ENCODE data around the gene BICC1.
"Not testable (repeated sequence)": the region's sequence is repeated elsewhere in the genome, so short reads cannot be mapped to it uniquely, and the experiment has no call there.

The BICC1 gene

DNA sequence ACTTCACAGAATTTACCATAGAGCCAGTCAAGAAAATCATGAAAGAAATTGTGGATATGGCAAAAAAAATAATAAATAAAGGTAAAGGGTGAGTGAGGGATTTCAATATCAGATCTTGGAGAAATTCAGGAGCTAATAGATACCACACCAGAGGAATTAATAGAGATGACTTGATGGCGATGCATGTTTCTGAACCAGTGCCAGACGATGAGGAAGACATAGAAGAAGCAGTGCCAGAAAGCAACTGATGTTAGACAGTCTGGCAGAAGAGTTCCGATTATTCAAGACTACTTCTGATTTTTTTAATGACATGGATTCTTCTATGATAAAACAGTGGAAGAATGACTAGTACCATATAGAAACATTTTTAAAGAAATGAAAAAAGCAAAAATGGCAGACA lies 314.7 kb downstream of the BICC1 start:
- DNase-seq (ENCODE audit: low read depth): no peak

DNA sequence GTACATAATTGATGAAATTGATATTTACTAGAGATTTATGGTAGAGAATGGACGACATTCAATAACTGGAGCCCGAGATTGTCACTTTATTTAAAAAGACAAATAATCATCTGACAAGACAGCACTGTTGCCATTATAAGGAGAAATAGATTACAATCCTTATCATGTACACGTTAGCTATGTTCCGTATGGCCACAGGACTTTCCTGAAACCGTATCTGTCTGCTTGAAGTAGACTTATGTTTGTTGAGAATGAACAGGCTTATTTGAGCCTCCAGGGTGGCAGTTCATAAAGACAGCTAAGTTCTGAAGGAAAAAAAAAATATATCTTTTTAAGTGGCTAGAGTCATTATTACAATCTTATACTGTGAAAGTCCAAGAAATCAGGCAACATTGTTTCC lies 317.2 kb downstream of the BICC1 start:
- no peak for DNase-seq (ENCODE audit: low read depth)

DNA sequence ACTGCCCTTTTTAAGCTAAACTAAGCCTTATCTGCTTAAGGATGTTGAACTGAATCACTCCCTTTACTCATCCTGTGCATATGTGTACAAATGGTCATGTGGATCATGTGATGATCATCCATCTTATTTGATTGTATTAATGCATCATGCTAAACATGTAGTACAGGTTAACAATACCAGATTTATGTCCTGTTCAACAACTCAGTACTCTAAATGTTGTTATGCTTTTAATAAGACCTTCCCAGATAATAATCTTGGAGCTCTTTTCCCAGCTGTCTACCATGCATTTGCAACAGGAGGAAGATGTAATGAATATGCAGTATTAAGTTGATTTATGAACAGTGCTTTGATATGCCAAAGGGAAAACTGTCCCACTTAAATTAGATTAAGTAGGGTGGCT lies 318.0 kb downstream of the BICC1 start:
- DNase-seq (ENCODE audit: low read depth): no peak

DNA sequence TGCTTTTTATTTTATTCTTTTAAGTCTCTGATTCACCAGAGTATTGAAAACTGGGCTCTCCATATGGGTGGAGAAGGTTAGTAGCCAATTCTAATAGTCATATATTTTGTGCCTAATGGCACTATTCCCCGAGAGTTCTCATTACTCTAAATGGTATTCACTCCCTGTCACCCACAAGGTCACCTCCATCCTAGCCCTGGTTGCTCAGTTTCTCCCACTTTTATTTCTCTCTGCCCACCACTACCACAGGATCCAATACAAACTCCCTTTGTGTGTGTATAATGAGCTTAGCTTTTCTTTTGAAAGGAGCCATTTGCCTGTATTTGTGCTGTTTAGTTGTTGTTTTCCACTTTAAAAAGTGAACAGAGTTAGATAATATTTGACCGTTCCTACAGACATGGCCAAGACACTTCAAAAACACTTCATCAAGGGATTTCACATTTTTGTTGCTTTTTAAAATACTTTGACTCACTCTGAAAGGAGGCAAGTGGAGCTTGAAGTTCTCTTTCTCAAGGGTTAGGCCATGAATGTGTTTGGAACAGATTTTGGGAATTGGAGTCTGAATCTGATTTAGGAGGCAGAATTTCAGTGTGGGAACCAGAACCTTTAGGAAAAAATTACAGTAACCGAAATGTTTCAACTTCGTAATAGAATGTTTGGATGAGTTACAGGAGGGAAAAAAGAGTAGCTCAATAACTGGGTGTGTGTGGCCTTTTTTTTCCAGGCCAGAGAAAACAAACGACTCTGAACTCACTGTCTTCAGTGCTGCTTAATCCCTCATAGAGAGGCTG lies 321.3 kb downstream of the BICC1 start:
- DNase-seq (ENCODE audit: low read depth): no peak

DNA sequence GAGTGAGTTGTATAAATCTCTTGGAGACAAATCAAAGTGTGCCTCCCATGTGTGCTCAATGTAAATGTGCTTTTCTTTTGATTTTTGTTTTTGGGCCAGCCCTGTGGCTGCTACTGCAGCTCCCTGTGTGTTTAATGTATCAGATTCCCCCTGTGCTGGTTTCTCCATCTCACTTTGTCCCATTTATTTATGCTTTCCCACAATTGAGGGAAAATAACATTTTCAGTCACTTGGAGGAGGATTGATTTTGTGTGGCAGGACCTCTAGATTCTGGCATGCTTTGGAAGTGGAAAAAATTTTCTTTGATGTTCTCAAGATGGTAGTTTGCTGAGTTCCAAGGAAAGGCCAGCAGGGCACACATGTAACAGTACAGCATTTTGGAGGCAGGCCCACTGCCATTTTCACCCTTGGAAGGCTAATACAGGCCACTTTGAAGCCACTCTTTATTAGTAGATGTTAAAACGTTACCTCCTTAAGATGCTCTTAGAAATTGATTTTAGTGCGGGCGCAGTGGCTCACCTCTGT lies 323.6 kb downstream of the BICC1 start:
- no peak for DNase-seq (ENCODE audit: low read depth)

DNA sequence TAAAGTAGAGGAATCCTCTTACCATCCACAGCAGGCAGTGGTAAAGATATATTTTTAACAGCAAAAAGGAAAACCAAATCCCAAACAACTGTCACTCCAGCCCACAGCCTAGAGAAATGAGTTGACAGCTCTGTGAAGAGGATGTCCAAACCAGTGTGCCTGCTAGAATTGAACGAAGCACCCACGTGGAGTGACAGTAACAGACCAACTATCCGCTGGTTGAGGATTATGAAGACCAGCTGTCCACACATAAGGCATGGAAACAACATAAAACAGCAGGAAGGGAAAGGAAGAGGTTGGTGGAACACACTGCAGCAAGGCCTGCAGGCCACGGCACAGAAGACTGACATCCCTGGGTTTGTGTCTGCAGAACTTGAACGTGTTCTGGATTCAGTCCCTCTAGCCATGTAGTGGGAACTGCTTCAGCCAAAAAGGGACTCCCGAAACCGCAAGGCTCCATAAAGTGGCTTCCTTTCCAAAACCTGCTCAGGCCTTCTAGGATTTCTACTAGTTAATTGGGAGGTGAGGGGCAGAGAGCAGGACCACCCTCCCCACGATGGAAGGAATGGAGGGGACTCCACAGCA lies 324.4 kb downstream of the BICC1 start:
- DNase-seq (ENCODE audit: low read depth): no peak

DNA sequence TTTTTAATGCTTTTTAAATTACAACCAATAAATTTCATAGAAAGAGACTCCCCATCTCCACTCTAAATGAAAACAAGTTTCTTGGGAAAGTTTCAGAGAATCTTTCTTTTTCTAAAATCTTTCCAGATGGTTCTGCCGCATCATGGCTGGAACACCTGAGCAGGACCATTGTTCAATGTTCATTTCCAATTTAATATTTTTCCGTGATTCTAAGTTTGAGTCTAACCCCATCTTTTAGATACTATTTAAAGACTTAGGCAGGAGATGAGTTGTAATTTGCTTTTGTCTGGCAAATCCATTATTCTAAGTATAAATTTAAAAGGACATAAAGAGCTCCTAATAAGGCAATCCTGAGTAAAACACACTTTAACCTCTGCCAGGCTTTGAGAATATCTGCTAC lies 325.2 kb downstream of the BICC1 start:
- DNase-seq (ENCODE audit: low read depth): no peak

DNA sequence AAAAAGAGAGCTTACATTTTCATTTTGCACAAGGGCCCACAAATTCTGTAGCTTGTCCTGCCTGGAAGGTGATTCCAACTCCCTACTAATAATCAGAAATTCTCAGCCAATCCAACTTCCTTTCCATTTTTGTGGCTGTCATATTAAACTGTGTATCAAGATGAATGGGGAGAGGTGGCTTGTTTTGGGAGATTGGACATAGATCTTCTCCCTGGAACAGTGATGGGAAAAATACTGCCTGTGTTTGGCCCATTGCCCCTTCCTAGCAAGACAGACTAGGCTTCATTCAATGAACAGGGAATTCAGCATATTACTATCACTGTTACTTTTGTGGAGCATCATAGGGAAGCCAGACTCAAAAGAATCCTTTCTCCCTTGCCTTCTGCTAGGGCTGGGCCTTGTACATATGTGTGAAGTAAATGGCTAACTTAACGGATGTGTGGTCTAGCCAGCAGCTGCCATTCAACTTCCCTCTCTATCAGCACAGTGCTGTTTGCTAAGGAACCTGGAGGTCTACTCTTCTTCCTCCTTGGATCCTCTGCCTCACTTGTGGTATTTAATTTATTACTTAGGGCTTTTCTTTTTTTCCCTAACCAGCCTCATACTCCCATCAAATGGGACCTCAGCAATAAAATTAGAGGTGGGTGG lies 326.0 kb downstream of the BICC1 start:
- no peak for DNase-seq (ENCODE audit: low read depth)

DNA sequence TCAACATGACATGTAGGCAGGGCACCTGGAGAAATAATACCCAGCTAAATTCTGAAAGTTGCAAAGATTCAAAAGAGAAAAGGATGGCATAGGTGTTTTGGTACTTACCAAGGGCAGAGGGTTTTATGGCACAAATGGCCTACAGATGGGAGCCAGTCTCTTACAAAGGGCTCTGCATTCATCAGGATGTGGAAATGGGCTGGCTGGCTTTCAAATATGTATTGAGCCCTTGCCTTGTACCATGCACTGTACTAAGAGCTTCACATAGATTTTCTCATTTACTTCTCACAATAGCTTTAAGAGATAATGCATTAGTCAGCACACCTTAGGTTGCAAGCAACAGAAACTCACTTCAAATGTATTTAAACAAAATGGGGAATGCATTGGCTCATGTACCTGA lies 327.1 kb downstream of the BICC1 start:
- no peak for DNase-seq (ENCODE audit: low read depth)

DNA sequence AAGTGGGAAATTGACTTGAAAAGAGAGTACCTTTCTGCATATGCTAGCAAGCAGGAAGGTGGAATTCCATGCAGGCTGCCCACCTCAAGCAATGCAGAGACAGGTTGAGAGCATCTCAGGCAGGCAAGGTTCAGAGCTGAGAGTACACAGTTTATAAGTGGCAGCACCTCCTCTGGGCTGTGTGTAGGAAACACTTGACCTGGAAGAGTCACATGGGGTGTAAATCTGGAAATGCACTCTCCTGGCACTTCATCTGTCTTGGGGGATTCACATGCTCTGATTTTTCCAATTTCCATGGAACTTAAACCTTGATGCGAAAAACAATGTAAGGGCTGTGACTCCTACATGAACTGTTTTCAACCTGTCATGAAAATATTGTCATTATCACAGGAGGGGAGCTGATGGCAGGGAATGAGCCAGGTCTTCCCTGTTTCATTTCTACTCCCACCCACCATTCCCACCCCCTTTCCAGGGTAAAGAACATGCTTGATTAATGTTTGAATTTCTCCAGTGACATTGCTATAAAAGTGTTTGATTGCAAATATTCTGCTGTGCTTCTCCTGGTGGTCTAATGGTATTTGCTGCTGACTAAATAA lies 328.3 kb downstream of the BICC1 start:
- no peak for DNase-seq (ENCODE audit: low read depth)

DNA sequence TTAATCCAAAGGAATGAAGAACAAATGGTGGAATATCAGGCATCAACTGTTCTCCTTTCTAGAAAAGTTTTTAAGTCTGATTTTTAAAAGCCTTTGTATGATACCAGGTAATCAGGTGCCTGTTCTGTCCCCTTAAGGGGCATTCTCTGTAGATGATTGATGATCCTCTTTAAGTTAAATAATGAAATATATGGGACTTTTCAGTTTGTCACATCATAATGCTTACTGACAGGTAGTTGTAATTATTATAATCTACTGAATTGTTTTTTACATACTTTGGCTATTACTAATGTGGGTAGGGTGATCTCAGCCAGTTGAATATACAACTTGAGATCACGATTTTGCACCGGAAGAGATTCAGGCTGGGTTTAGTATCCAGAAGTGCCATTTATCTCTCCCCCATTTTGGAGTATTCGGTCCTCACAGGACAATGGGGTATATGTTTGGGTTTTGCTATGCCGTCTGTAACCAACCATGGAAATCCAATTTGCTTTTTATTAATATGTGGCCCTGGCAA lies 330.2 kb downstream of the BICC1 start:
- DNase-seq (ENCODE audit: low read depth): no peak

DNA sequence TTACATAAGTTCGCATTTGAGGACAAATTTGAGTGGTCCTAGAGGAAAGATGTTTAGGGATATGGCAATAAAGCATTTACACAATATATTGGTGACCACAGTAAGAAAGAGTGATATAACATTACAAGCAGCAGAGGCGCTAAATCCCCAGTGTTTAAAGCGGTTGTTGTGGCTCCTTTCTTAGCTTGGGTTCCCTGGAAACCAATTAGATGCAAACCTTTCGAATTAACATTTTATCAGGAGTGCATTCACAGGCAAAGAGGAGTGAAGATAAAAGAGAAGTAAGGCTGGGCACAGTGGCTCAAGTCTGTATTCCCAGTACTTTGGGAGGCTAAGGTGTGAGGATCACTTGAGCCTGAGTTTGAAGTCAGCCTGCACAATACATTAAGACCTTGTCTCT lies 331.1 kb downstream of the BICC1 start:
- DNase-seq (ENCODE audit: low read depth): no peak

DNA sequence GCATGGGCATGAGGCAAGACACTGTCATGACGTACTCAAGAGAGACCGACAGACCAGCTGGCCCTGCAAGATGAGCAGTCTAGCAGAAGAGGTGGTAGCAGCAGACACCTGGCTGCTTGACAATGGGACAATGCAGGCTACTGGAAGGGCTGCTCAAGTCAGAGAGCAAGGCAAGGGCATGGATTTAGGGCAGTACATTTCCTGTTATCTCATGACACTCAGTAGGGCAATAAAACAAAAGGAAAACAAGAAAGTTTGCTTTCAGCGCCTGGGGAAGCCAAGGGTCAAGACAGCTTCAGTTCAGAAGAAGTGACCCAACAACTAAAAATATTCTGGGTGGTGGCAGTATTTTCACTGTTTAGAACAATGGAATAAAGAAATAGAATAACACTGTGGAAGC lies 332.0 kb downstream of the BICC1 start:
- no peak for DNase-seq (ENCODE audit: low read depth)

DNA sequence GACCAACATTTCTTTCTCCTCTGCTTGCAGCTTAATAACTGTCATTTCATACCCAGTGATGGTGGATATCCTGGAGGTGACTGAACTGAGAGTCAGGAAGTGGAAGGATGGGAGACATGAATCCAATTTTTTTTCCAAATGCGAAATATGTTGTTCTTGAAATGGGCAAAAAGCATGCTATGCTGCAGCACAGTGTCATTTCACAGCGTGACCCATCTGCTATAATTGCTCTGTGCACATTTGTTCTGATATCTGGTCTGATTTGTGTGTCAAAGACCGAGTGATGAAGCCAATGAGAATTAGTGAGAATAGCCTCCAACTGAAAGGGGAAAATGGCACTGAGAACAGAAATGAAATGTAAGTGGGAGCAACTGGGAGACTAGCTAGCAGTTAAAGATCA lies 334.2 kb downstream of the BICC1 start:
- DNase-seq (ENCODE audit: low read depth): no peak

DNA sequence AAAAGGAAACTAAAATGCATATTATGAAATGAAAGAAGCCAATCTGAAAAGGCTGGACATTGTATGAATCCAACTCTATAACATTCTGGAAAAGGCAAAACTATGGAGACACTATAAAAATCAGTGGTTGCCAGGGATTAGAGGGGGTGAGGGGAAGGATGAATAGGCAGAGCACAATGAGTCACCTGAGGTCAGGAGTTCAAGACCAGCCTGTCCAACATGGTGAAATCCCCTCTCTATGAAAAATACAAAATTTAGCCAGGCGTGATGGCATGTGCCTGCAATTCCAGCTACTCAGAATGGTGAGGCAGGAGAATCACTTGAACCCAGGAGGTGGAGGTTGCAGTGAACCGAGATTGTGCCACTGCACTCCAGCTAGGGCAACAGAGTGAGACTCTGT lies 338.9 kb downstream of the BICC1 start:
- DNase-seq (ENCODE audit: low read depth): peak; percentile 6

DNA sequence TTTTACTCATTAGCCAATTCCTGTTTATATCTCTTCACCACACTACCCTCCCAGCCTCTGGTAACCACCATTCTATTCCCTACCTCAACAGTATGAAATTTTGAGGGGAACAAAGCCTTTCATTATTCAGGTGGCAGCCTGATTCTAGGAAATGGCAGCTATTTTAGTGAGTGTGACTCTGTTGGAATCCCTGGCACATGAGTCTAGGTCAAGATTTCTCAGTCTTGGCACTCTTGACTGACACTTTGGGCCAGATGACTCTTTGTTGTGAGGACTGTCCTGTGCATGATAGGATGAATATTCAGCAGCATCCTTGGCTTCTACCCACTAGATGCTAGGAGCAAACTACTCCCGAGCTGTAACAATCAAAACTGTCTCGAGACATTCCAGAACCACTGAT lies 341.0 kb downstream of the BICC1 start:
- no peak for DNase-seq (ENCODE audit: low read depth)

DNA sequence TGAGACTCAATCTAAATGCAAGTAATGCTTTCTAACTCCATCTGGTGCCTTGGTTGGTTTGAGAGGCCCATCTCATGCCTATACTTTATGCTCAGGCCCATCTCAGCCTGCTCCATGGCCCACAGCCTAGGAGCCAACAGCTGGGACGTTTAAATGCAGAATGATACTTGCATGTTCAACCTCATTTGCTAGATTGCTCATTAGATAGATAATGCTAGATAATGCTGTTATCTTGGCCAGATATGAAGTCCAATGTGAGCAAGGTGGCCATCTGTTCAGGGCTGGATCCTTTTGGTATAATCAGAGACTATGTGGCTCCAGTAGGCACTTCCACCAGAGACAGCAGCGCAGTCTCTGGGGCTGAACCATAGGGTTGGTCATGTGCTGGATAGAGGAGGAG lies 342.1 kb downstream of the BICC1 start:
- no peak for DNase-seq (ENCODE audit: low read depth)

DNA sequence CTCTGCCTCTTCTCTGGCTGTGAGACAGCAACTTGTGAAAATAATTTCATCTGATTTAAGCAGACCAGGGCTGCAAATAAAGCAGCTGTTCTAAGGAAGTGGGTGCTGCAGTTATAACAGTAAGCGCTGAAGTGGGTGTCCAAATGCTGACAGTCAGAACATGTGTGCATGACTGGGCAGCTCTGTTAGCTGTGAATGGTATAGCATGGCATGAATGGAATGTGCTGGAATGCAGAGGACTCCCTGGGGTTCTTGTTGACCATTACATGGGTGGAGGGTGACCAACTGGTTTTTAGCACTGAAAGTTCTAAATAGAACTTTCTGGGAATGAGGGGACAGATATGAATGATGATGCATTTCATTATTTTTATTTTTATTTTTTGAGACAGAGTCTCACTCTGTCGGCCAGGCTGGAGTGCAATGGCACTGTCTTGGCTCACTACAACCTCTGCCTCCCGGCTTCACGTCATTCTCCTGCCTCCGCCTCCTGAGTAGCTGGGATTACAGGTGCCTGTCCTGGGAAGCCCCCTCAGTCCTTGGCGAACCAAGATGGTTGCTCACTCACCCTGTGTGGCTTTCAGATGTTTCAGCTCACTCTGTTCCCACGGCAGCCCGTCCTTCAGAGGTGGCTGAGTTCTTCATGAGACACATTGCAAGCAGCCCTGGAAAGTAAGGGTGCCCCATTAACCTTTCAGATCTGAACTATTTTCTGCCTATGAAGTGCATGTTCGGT lies 344.0 kb downstream of the BICC1 start:
- DNase-seq (ENCODE audit: low read depth): peak; percentile 96

DNA sequence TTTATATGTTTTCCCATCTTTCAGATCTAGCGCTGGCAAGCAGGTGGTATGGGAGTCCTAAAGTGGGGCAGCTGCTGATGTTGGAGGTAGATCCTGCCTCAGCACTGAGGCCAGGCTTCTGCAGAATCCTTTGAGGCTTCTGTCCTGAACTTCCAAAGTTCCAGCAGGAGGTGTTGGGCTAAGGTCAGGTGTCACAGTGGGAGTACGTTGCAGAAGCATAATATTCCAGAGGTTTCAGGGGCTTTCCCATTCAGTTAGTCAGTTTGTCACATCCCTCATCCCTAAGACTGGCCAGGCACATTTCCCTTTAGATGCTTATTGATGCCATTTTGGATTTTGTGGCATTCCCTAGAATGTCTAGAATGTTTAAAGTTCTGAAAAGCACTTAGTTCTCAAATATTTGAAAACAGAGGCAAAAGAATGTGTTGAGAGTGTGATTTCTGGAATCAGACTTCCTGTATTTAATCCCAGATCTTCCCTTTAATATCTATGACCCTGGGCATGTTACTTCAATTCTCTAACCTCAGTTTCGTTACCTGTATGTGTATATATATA lies 344.7 kb downstream of the BICC1 start:
- no peak for DNase-seq (ENCODE audit: low read depth)

DNA sequence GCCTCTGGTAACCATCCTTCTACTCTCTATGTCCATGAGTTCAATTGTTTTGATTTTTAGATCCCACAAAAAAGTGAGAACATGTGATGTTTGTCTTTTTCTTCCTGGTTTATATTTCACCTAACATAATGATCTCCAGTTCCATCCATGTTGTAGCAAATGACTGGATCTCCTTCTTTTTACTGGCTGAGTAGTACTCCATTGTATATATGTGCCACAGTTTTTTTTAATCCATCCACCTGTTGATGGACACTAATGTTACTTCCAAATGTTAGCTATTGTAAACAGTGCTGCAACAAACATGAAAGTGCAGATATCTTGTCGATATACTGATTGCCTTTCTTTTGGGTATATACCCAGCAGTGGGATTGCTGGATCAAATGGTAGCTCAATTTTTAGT lies 345.5 kb downstream of the BICC1 start:
- DNase-seq (ENCODE audit: low read depth): not testable (repeated sequence)

DNA sequence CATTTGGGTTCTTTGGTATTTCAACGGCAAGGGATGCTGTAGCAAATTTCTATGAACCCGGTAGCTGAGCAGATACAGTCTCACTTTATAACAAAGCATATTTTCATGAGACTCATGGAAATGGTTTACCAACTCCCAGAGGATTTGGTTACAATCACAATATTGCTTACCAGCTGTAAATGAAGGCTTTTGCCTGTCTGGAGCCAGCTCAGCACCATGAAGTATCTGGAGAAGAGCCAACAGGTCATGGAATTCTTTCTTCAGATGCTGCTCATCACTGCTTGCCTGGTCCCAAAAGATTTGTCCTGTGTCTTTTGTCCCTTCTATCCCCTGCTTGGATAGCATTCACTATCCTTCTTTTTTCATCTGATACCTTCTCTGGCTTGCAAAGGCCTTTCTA lies 346.9 kb downstream of the BICC1 start:
- no peak for DNase-seq (ENCODE audit: low read depth)

DNA sequence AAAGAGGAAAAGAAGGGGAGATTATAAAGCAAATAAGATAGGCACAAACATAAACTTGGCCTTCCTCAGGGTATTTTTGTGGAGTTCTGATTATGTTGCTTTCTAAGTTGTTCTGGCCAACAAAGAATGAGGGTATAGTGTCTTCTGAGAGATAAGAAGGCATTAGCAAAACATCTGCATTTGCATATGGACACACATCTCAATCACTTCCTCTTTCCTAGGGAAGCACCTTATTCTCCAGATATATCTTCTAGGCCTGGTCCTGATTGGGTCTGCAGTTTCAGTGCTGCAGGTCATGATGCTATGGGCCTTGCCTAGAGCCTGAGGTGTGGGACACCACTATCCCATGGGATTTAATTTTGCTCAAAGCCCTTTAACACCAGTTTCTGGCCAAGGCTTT lies 355.0 kb downstream of the BICC1 start:
- no peak for DNase-seq (ENCODE audit: low read depth)

All from HS-5 (cell line).